Measurements from ENCODE around the gene AAMP.

The AAMP gene

GRCh38 chr2:218294430-218295022, 24.6 kb upstream of the AAMP start:
- no peak for DNase-seq (ENCODE audit: low spot score)

DNA sequence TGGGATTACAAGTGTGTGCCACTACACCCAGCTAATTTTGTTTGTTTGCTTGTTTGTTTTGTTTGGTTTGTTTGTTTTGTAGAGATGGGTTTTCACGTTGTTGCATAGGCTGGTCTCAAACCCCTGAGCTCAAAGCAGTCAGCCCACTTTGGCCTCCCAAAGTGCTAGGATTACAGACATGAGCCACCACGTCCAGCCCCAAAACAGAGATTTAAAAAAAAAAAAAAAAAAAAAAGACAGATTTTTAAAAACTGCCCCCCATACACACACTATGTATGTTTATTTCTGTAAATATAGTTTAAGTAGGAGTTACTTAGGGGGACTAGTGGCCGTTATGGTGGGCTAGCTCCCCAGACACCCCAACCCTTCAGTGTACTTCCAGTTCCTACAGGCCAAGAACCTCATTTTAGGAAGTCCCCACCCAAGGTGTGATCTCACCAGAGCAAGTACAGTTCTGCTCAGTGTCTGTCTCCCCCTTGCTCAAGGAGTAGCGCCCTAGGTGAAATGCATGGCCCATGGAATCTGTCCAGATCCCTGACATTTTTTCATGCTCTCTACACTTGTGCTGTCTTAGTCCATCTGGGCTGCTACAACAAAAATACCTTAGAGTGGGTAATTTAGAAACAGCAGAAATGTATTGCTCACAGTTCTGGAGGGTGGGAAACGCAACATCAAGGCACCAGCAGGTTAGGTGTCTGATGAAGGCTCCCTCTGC, 23.9 kb upstream of the AAMP start:
- DNase-seq (ENCODE audit: low spot score): peak; percentile 8

GRCh38 chr2:218292048-218293014, 22.4 kb upstream of the AAMP start, which contains the start of gene TMBIM1:
TSS of gene TMBIM1 (minus strand) at chr2:218292503. CDS start at chr2:218282141, 10,362 bp downstream.
- DNase-seq (ENCODE audit: low spot score): peak; percentile 72

- peak; percentile 52 for DNase-seq (ENCODE audit: low spot score)
Observed at GRCh38 chr2:218291318-218292047, 21.5 kb upstream of the AAMP start.

DNA sequence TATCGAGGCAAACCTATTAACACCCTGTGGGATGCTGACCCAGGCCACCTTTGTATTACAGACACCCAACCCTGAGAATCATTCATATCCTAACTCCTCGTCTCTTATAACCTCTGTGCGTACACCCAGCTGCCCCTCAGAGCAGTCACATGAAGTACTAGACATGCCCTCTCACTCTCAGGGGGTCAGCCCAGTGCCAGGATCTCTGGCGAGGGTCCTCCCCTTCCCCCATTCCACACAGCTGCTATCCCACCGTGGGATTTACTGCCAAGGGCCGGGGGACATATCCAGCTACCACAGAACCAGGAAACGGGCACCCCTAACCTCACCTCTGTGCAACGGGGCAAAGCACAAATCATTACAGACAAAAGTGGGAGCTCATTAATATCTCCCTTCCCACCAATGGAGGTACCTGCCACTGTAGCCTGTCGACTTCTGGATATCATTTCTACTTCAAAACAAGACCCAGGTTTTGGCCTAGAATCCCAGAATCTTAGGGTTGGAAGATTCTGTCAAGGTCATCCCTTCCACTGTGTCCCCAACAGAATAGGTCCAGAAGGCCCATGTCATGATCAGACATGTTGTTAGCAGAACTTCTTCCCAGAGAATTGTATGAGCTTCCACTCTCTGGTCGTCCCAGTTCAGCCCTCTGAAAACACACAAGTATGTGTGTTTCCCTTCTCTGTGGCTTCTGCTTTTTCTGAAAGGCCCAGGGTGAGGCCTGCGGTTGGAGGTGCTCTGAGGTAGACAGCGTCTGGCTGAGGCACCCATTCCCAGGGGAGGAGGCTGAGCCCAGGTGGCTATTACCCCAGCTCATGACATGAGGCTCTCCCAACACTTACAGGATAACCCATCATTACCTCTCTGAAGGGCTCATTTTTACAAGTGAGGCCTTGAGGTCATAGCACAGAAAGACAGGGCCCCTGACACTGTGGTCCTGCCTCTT, 20.7 kb upstream of the AAMP start:
- peak; percentile 12 for DNase-seq (ENCODE audit: low spot score)

DNA sequence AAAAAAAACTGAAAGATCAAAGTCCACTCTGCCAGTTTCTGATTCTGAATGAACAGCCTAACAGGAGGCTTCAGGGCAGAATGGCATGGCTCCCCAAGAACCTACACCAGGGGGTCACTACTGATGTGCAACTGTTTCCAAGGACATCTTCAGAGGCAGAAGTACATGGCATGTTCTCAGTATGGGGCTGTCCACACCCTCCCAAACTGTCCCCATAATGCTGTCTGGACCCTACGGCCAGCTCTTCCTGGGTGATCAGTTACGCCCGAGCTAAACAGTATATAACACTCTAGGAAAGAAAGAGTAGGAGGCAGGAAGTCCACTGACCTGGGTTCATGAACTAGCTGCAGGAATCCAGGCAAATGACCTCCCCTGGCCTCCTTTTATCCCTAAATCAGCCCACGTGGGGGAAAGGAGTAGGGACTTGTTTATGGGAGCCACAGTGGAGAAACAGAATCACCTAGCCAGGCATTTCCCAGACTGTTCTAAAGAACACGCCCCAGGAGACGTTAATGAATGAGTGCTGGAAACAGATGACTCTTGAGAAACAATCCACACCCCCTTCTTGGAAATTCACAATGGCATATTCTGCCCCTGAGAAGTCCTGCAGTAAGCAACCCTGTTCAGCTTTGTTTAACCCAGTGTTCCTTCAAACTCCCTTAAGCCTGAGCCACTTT, 19.8 kb upstream of the AAMP start:
- peak; percentile 22 for DNase-seq (ENCODE audit: low spot score)

DNA sequence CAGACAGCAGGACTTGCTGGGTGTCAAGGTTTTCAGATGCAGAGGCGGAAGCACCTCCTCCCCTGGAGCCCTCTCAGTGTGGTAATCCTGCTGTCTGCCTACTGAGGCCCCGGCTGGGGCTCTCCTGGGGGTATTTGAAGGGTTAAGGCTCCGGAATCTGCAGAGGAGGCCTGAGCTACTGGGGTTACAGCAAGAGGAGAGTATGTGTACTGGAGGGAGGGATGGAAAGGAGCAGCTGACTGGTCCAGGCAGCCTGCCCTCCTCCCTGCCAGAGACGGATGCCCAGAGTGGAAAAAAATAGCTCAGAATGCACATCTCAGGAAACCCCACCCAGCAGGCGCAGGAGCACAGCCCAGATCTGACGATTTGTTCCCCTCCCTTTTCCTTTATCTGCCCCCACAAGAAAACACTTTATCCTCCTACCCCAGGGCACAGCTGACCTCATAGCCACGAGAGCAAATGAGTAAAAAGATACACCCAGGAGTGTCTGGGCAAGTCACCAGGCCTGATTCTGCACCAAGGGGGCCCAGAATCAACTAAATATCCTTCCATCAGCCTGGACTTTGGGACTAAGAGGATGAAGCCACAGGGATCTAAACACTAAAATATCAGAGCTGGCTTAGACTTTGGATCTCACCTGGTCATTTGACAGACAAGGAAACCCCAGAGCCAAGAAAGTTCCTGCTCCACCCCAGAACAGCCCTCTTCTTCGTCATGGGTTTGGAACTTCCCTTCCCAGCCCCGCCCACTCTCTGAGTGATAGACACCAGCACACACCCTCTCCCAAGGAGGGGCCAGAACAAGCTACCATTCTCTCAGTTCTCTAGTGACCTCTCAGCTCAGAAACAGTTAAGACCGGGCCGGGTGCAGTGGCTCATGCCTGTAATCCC, 16.9 kb upstream of the AAMP start:
- DNase-seq (ENCODE audit: low spot score): peak; percentile 95

GRCh38 chr2:218285604-218286003, 15.7 kb upstream of the AAMP start:
- DNase-seq (ENCODE audit: low spot score): peak; percentile 71

- DNase-seq (ENCODE audit: low spot score): no peak
Observed at GRCh38 chr2:218284106-218284811, 14.3 kb upstream of the AAMP start.

GRCh38 chr2:218282173-218282991, 12.4 kb upstream of the AAMP start:
- peak; percentile 66 for DNase-seq (ENCODE audit: low spot score)

DNA sequence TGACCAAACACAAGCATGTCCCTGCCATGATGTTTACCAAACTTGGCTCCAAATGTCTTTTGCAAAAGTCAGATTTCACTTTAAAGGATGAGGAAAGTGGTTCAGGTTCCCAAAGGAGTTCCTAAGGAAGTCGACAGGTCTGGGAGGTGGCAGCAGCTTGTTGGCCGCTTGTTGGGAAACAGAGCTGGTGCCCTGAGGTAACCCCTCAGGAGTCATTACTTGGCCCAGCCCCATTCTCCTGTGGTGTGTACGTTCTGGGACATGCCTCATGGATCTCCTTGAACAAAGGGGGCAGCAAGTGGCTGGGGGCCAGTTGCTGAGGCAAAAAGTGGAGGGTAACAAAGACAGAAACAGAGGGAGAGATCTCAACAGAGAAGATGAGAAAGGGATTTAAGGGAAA, 11.5 kb upstream of the AAMP start:
- DNase-seq (ENCODE audit: low spot score): no peak

DNA sequence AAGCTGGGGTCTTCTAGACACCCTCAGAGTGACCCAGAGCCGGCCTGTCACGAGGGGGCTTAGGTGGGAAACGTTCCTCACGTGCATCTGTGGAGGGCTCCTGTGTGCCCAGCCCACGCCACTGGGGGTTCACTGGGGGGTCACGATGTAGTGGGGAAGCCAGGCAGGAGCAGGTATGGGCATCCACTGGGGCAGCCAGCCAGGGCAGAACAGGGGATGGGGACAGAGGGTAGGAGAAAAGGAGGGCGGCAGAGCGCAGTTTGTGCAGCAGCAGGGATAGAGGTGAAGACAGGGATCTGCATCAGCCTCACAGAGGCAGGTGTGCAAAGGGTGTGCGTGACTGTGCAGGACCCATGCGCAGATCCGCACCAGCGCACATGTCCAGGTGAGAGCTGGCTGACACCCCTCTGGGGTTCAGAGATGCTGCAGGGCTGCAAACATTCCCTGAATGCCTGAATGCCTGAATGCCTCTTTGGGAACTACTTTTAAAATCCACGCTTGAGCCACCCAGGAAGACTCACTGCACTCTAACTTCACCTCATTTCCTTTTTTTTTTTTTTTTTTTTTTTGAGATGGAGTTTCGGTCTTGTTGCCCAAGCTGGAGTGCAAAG, 10.4 kb upstream of the AAMP start:
- no peak for DNase-seq (ENCODE audit: low spot score)

- no peak for DNase-seq (ENCODE audit: low spot score)
Observed at GRCh38 chr2:218278531-218279360, 8.8 kb upstream of the AAMP start.

- no peak for DNase-seq (ENCODE audit: low spot score)
Observed at GRCh38 chr2:218277921-218278320, 8.0 kb upstream of the AAMP start.

GRCh38 chr2:218276986-218277755, 7.2 kb upstream of the AAMP start:
- no peak for DNase-seq (ENCODE audit: low spot score)

All from Ammon's horn (tissue), 1 donor.